ENCODE data around the gene C16orf74. TPM values are rescaled to one million over a fixed set of nuclear protein-coding genes. Genes with fewer than 3 reads are reported as not detected.

C16orf74 gene
- total RNA-seq, 4 donors from 2014 or later = 0.52 to 1.9 (median 0.94) TPM; not detected in 1

GRCh38 chr16:85711982-85712587 lies 38.8 kb downstream of the C16orf74 start:
- H3K27ac ChIP-seq = no peak overlapping the region
- H3K4me1 ChIP-seq = peaks cover 0 to 24% (median 0%) of the 10 kb centered on the region in 3 donors
- no peak for TF ChIP-seq EP300 (IDR thresholded peaks at IDR 0.05)
- no peak for TF ChIP-seq CTCF (IDR thresholded peaks at IDR 0.05)
- no peak for TF ChIP-seq POLR2A (IDR thresholded peaks at IDR 0.05)
- no peak for TF ChIP-seq POLR2AphosphoS5 (IDR thresholded peaks at IDR 0.05)
- H3K27me3 ChIP-seq = no peaks in the 10 kb centered on the region
- H3K36me3 ChIP-seq = no peaks in the 10 kb centered on the region
- H3K4me3 ChIP-seq = no peak overlapping the region
- H3K9me3 ChIP-seq = peaks cover 0 to 14% (median 0%) of the 10 kb centered on the region in 3 donors
- WGBS, 2 donors (ENCODE audit: low coverage in 1 of 2) = 94 to 100% methylated on average over 1 to 2 of the region's 6 CpGs
- ATAC-seq = no peak

GRCh38 chr16:85710732-85711131 lies 40.2 kb downstream of the C16orf74 start:
- Histone ChIP-seq H3K4me1 (peaks cover 0 to 12% (median 0%) of the 10 kb centered on the region in 3 donors), H3K27me3 (no peaks in the 10 kb centered on the region), H3K36me3 (no peaks in the 10 kb centered on the region), H3K4me3 (no peak overlapping the region), H3K27ac (no peak overlapping the region), H3K9me3 (peaks cover 0 to 14% (median 0%) of the 10 kb centered on the region in 3 donors)
- no peak for ATAC-seq
- 84 to 89% methylated on average over 4 to 8 of the region's 9 CpGs for WGBS, 2 donors (ENCODE audit: low coverage in 1 of 2)
- TF ChIP-seq CTCF (IDR thresholded peaks at IDR 0.05) (no peak), EP300 (IDR thresholded peaks at IDR 0.05) (no peak), POLR2A (IDR thresholded peaks at IDR 0.05) (no peak), POLR2AphosphoS5 (IDR thresholded peaks at IDR 0.05) (no peak)

GRCh38 chr16:85709766-85710585 lies 40.9 kb downstream of the C16orf74 start:
- H3K4me3 ChIP-seq = no peak overlapping the region
- 80 to 87% methylated on average over 1 to 3 of the region's 53 CpGs for WGBS, 2 donors (ENCODE audit: low coverage in 1 of 2)
- H3K27ac ChIP-seq = no peak overlapping the region
- H3K9me3 ChIP-seq = peaks cover 0 to 14% (median 0%) of the 10 kb centered on the region in 3 donors
- no peaks in the 10 kb centered on the region for H3K27me3 ChIP-seq
- H3K36me3 ChIP-seq = no peaks in the 10 kb centered on the region
- H3K4me1 ChIP-seq = peaks cover 0 to 7% (median 0%) of the 10 kb centered on the region in 3 donors
- TF ChIP-seq POLR2AphosphoS5 (IDR thresholded peaks at IDR 0.05) (no peak), POLR2A (IDR thresholded peaks at IDR 0.05) (no peak), CTCF (IDR thresholded peaks at IDR 0.05) (no peak)
- ATAC-seq = peak; percentile 19

- no peak overlapping the region for H3K27ac ChIP-seq
- H3K36me3 ChIP-seq = no peaks in the 10 kb centered on the region
- H3K4me1 ChIP-seq = peaks cover 0 to 7% (median 0%) of the 10 kb centered on the region in 3 donors
- H3K4me3 ChIP-seq = no peak overlapping the region
- peaks cover 0 to 14% (median 0%) of the 10 kb centered on the region in 3 donors for H3K9me3 ChIP-seq
- H3K27me3 ChIP-seq = no peaks in the 10 kb centered on the region
- no peak for TF ChIP-seq POLR2AphosphoS5 (IDR thresholded peaks at IDR 0.05)
- TF ChIP-seq EP300 (IDR thresholded peaks at IDR 0.05) = no peak
- no peak for TF ChIP-seq POLR2A (IDR thresholded peaks at IDR 0.05)
- no peak for TF ChIP-seq CTCF (IDR thresholded peaks at IDR 0.05)
- no peak for ATAC-seq
- WGBS, 2 donors (ENCODE audit: low coverage in 1 of 2) = 82% methylated on average over 2 of the region's 6 CpGs; no CpG with 5 or more reads in 1 of the 2 donors
These were observed 42.6 kb downstream of the C16orf74 start for GRCh38 chr16:85708338-85708737.

All from gastroesophageal sphincter (tissue), 4 donors.